Activated CD8-positive, alpha-beta memory T cell treated with anti-CD3 and anti-CD28 coated beads for 4 hours (primary cell): ENCODE results near the gene KIAA0930.
"Not testable (repeated sequence)": the region's sequence is repeated elsewhere in the genome, so short reads cannot be mapped to it uniquely, and the experiment has no call there.

Experiments used
- DNase-seq, 2 donors: peaks; one replicate each; pipeline ENCODE4 v3.0.0-alpha.2; 2020; ENCODE audit warnings: low read depth in 2 of 2

The KIAA0930 gene

DNA sequence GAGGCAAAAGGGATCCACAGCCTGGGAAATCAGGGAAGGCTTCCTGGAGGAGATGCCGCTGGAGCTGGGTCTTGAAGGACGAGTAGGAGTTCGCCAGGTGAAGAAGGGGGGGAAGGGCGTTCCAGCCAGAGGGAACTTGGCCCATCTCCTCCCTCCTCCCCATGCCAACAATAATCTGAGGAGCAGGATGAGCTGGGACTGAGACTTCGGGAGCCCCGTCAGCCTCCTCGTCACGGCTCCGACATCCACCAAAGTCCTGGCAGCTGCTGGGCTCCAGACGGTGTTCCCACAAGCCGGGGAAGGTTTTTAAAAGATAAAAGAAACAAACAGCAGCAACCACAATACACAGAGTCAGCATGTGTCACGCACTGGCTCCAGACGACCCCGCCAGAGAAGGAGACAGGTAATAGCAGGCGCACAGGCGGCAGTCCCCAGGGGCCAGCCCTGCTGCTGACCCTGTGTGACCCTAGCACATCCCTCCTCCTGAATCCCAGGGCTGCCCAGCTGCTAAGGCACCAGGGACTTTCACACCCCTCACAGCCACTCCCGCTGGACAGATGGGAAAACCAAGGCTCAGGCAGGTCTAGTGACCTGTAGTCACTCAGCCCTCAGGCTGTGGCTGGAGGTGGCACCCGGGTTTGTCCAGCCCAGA is 39.7 kb downstream of the KIAA0930 start:
- no peak for DNase-seq

DNA sequence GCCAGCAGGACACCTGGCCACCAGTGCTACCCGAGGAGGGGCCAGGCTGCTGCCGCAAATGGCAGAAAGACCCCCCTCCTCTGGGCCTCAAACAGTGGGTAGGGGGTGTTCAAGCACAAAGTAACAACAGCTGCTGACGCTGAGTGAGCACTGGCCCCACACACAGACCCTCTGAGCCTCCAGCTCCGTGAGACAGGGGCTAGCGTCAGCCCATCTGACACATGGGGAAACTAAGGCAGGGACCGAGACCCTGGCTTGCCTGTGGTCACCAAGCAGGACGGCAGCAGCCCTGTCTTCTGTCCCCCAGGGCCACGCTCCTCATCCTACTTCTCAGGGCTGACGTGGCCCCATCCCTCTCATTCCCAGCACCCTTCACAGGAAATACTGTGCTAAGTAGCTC is 40.5 kb downstream of the KIAA0930 start:
- DNase-seq, result no peak

DNA sequence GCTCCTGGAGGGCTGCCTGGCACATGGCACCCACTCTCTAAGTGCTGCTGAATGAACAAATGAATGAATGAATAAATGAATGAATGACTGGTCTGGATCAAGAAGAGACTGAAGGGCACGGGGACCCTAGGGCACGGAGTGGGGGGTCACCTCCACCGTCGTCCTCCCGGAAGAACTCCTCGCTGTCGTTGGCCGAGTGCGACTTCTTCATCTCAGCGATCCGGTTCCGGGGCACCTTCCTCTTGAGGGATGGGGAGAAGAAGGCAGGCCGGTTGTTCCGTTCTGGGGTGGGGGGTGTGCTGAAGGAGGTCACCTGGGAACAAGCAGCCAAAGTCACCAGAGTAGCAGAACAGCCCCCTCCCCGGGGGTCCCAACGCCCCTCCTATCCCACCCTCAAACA is 41.0 kb downstream of the KIAA0930 start:
- no peak for DNase-seq

DNA sequence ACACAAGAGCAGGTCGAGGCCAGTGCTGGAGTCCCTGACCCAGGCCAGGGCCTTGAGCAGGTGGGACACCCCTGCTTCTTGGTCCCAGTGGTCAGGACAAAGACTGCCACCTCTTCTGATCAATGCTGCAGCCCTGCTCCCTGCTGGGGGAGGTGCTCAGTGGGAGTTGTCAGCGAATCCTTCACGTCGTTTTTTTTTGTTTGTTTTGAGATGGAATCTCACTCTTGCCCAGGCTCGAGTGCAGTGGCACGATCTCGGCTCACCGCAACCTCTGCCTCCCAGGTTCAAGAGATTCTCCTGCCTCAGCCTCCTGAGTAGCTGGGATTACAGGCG is 42.3 kb downstream of the KIAA0930 start:
- DNase-seq, result no peak

DNA sequence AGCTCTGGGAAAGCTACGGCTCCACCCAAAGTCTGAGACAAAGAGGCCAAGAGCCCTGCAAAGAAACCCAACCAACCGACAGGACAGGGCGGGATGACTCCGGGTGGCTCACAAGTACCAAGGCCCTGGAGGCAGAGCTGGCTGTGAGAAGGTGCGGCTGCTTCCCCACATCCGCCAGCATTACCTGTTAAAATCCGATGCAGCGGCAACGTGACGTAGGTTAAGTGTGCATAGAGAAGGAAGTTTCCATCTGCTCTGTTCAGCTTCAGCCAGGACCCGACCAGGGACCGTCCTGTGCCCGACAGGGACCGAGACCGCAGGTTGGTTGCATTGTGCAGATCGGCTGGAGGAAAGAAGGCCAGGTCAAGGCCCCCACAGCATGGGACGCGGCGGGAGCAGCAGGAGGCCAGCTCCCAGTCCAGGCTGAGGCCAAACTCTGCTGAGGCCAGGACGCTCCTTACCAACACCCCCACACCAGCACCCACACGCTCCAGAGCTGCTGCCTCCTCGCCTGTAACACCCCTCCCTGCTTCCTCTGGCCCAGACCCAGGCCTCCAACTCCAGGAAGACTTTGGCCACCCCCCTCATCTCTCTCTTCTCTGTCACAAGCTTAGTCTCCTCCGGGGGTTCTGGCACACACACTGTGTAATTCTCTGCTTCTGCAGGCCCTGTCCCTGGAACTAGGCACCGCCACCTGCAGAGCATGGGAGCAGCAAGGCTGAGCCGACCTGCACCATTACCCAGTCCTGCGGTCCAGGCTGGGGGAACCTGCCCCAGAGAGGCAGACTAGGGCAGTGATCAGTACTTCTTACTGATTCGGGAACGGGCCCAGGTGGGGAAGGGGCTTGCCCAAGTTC is 42.9 kb downstream of the KIAA0930 start:
- DNase-seq, result no peak

DNA sequence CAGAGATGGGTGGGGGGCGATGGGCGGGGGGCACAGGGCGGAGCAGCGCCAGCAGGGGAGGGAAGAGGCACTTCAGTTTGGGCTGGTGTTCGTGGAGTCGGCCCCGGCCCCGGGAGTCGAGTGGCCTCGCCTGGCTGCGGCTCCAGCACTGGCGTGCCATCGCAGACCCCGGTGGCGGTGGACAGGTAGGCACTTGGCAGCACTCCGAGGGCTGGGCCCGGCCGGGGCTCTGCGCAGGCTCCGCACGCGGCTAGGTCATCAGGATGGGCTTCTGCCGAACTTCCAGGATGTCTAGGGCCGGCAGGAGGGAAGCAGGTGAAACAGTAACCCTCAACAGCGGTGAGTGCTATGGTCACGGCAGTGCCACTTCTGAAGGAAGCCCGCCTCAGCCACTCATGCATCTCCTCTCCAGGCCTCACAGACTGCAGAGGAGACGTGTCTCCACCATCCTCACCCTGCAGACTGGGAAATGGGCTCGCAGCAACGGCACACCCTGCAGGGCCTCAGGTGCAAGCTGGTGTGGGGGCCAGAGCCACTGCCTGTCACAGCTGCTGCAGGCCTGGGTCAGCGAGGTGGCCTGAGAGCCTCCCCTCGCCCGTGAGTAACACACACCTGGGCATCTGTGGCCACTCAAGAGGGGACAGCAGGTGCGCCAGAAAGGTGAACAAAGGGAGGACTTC is 43.6 kb downstream of the KIAA0930 start:
- no peak for DNase-seq

DNA sequence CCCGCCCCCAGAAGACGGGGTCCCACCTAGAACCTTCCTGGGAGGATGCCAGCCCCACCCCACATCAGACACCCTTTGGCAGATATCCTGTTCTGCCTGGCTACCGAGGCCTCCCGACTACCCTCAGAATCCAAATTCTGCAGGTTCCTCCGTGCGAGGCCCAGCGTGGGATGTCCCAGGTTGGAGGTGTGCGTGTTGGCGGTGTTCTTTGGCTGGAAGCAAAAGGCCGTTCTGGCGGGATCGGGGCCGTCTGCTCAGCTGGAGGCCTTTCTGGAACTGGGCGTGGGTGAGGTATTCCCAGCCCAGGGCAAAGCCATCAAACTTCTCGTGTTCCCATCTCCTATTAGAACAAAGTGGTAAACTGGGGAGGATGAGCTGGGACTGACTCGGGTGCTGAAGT is 44.4 kb downstream of the KIAA0930 start:
- no peak for DNase-seq

DNA sequence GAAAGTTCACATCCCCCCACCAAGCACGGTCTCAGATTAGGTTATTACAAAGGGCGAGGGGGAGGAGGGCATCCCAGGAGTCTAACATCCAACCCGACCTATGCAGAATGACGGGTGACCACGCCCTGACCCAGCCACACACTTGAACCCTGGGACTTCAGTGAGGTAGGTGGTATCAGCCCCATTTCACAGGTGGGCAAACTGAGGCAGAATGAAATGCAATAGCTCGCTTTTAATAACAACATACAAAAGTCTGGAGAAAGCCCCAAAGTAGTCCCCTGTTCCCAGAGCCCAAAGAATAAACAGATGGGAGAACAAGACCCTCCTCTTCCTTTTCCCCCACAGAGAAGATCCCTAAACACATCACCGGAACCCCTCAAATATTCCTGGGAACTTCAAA is 45.1 kb downstream of the KIAA0930 start:
- no peak for DNase-seq

DNA sequence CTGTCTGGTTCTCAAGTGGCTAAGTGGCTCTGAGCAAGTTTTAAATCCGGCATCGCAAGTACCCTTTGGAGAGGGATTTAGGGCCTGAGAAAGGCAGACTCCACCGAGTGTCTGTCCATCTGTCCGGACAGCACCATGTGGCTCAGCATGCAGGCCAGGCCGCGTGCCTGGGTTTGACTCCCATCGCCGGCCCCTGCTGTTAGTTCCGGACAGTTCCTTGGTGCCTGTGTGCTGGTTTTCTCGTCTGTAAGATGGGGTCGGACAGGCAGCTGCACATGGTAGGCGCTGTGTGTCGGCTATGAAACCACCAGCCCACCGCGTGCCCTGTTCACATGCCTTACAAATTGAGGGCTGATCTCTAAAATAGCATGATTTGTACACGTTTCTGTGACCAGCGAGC is 46.0 kb downstream of the KIAA0930 start:
- no peak for DNase-seq

DNA sequence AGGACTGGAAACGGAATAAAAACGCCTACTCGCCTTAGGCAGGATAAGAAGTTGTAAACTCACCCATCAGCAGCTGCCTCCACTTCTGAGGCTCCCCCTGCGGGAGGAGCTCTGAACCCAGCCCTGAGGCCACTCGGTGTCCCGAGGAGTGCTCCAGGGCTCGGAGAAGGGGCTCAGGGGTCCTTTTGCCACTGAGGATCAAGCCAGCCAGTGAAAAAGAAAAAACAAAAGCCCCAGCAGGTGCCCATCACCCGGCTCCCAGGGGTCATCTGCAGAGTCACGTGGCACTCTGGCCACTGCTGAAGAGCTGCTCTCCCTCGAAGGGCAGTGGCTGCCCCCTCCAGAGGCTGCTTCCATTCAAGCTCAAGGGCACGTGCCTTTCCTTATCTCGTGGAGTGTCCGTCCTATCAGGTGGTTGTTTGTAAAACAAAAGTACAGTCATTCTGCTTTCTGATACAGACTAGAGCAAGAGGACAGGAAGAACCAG is 48.0 kb downstream of the KIAA0930 start:
- no peak for DNase-seq

DNA sequence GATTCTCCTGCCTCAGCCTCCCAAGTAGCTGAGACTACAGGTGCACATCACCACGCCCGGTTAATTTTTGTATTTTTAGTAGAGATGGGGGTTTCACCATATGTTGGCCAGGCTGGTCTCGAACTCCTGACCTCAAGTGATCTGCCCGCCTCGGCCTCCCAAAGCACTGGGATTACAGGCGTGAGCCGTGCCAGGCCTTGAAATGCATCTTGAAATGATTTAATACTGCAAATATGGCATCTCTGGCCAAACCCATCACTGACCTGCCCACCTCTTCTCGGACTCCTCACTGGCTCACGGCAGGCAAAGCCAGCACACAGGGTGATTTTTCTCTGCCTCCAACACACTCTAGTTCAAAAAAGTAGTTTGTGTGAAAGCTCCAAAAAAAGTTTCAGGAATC is 48.9 kb downstream of the KIAA0930 start:
- DNase-seq, result not testable (repeated sequence)

DNA sequence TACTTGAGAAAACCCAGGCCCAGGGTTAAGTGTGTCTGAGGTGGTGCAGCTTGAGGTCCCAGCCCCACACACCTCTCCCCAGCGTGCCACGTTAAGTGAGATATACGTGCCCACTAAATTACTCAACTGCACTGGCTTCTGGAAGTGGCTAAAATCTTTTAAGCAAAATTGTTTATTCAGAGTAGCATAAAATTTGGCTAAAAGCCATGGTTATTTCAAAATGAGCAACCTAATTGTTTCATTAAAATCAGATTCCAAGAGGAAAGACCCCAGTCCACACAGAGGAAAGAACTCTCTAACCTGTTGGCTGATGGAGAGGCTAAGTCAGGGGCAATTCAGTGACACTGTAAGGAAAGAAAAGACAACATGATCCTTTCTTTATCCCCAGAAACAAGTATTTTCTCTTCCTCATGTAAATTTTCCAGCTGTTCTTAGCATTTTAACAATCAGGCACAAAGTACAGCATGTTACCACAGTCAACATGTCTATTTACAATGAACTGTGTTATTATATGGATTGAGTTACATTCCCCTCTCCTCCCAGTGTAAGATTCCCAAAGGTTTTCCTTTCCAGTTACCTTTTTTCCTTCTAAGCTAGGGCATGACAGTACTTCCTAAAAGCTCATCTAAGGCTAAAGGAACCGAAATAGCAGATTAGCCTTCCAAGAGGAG is 50.4 kb downstream of the KIAA0930 start:
- DNase-seq, result no peak

DNA sequence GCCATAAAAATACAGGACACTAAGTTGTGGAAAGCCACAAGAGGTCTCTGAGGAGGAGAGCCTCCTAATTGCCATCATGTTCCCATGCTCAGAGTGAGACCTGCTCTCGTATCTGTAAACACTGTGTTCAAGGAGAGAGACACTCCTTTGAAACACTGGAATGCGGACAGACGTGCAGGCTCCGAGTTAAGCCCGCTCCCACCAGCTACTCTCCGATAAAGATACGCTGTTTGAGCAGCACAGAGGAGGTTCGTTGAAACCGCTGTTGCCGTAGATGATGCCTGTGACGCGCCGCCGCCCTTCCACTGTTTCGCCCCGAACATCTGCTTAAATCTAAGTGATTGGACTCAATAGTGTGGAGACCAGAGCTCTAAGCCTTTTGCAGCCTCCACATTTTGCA is 51.9 kb downstream of the KIAA0930 start:
- DNase-seq, result no peak

DNA sequence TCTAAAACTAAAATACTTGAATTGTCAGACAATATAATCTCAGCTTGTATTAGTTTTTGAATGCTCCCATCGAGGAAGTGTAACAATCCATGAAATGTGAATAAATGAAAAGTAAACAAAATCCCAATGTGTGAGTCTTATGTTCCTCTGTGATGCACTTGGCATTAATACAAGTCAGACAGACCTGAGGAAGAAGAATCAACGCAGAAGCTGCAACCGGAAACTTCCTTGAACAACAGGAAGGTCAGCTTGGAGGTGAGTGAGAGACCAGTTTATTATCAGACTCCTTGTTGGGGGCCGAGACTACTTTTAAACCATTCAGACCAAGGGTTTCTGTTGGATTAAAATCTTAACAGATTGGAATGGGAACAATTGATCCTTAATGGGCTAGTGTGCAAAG is 52.8 kb downstream of the KIAA0930 start:
- no peak for DNase-seq

DNA sequence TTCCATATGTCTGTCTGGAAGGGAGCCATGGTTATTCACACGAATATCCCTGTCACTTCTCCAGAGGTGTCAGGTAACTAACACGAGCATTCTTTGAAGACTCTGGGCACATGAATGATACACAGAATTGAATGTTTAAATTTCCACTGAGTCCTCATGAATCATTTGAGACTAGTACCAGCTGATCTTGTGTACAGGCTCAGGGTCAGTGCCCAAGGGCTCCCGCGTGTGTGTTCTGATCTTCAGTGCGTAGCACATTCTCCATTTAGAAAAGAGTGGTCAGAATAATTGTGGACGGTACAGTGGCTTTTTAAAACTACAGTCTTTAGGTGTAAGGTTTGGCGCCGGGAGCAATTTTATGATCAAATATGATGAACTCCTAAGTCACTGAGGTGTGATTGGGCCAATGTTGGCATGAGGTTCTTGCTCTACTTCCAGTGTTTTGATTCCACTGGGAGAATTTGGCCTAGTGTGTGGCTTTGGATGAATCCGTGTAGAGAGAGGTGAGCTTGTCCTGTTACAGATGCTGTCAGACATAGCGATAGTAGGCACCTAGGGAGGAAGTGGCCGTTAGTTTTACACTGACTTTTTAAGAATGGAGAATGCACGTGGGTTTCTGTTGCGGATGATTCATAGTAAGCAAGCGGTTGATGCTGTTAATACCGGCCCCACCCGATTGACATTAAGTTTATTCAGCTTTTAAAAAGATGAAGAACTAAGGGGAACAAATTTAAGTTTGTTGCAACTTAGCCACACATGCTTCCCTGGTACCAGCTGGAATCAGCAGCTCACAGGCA is 54.8 kb downstream of the KIAA0930 start:
- DNase-seq, result no peak

DNA sequence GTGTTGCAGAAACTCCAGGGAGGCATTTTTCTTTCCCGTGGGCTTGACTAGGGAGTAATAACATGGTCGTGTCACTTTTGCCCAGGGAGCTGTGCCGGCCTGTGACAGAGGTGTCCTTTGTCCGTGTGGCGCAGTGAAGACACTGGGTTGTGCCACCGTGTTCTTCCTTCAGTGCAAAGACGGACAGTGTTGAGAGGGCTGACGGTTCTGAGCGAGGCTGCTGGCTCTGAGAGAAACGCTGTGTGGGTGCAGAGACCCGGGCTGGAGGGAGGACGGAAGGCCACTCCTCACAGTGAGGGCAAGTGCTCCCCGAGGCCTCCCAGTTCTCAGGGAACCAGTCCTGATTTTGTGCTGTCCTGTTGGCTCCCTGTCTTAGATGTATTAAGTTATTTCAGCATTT is 56.7 kb downstream of the KIAA0930 start:
- DNase-seq, result no peak

DNA sequence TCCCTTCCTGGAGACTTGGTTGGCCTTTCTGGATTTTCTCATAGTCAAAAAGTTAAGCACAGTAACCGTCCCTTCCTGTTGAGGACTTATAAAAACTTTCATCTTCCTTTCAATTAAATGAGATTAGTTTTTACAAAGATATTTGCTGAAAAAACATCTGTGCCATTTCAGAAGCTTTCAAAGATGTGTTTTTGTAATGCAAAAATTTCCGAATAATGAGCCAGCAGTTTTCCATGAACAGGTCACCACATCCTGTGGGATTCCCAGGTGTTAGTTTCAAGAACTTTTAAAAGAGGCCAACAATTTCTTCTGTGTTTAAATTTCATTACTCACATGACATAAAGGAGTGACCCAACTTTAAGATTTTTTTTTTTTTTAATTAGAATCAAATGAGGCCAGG is 58.9 kb downstream of the KIAA0930 start:
- DNase-seq, result no peak

DNA sequence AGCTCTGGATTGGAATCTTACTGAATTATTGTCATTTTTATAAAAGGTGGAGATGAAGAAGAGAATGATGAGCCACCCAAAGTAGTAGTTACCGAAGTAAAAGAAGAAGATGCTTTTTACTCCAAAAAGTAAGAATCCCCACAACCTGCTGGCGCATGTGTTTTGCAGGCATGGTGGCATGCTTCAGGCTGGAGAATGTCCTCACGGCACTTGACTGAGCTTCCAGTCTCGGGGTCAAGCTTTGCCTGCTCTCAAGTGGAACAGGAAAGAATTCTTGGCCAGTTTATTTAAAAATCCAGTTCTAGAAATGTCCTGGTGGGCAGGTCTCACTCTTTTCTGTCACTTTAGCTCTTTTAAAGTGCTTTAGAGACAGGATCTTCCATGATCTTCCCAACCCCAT is 59.5 kb downstream of the KIAA0930 start:
- DNase-seq, result no peak

DNA sequence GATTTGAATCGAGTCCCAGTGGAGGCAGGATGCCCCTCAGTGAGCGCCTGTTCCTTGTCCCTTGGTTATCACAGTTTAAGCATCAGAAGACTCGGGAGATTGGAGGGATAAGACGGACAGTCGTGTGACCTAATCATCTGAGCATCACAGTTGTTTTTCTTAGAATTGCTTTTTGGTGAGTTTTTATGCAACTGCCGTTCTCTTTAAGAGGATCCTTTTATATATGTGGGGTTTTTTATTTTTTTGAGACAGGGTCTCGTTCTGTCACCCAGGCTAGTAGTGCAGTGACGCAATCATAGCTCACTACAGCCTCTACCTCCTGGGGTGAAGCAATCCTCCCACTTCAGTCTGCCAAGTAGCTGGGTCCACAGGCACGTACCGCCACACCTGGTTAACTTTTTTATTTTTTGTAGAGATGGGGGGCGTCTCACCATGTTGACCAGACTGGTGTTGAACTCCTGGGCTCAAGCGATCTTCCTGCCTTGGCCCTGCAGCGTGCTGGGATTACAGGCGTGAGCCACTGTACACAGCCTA is 60.5 kb downstream of the KIAA0930 start:
- no peak for DNase-seq

DNA sequence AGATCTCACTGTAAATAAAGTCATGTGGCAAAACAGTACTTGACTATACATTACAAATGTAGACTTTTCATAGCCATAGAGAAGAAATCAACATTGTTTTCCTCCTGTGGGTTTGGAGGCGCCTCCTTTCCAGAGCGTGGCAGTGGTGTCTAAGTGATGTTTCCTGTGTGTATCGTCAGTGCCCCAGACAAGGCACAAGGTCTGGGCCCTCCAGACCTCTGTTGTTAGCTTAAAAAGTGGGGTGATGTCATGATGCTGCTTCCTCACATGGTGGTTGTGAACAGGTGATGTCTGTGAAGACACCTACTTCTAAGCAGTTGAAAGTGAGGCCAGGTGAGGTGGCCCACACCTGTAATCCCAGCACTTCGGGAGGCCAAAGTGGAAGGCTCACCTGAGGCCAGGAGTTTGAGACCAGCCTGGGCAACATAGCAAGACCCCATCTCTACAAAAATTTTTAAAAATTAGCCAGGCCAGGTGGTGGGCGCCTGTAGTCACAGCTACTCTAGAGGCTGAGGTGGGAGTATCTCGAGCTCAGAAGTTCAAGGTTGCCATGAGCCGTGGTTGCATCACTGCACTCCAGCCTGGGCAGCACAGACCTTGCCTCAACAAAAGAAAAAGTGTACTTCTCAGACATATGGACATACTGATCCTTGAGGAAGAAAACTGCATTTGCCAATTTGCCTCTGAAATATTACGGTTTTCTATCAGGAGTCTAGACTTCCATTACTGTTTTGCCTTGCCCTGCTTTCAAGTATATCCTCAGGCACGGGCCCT is 61.2 kb downstream of the KIAA0930 start:
- no peak for DNase-seq
